ENCODE data around the gene ATAD2B.
"Not testable (repeated sequence)": the region's sequence is repeated elsewhere in the genome, so short reads cannot be mapped to it uniquely, and the experiment has no call there.

The ATAD2B gene

GRCh38 chr2:23782646-23783045 is 144.3 kb downstream of the ATAD2B start:
- DNase-seq = no peak

GRCh38 chr2:23782126-23782525 is 144.8 kb downstream of the ATAD2B start:
- DNase-seq = no peak

GRCh38 chr2:23780465-23780864 is 146.5 kb downstream of the ATAD2B start:
- not testable (repeated sequence) for DNase-seq

- no peak for DNase-seq
These were observed 149.1 kb downstream of the ATAD2B start for GRCh38 chr2:23777826-23778225.

- DNase-seq = no peak
These were observed 150.9 kb downstream of the ATAD2B start for GRCh38 chr2:23776021-23776420.

- DNase-seq = no peak
These were observed 154.2 kb downstream of the ATAD2B start for GRCh38 chr2:23772684-23773083.

- DNase-seq = no peak
These were observed 154.9 kb downstream of the ATAD2B start for GRCh38 chr2:23772056-23772455.

GRCh38 chr2:23769364-23769763 is 157.6 kb downstream of the ATAD2B start:
- DNase-seq = no peak

GRCh38 chr2:23767876-23768621 is 158.9 kb downstream of the ATAD2B start:
- no peak for DNase-seq

GRCh38 chr2:23762141-23762540 is 164.8 kb downstream of the ATAD2B start:
- no peak for DNase-seq

GRCh38 chr2:23761638-23762037 is 165.3 kb downstream of the ATAD2B start:
- no peak for DNase-seq

GRCh38 chr2:23760736-23761135 is 166.2 kb downstream of the ATAD2B start:
- peak in 1 of 2 experiments; percentile 57 for DNase-seq

GRCh38 chr2:23757686-23758433 is 169.1 kb downstream of the ATAD2B start:
- DNase-seq = peak in 1 of 2 experiments; percentile 55

- no peak for DNase-seq
These were observed 170.2 kb downstream of the ATAD2B start for GRCh38 chr2:23756593-23757292.

GRCh38 chr2:23754970-23755369 is 172.0 kb downstream of the ATAD2B start:
- DNase-seq = no peak

GRCh38 chr2:23753291-23754010 is 173.5 kb downstream of the ATAD2B start:
- no peak for DNase-seq

- DNase-seq = no peak
These were observed 175.1 kb downstream of the ATAD2B start for GRCh38 chr2:23751747-23752265.

GRCh38 chr2:23746141-23746863 is 180.6 kb downstream of the ATAD2B start:
- DNase-seq = no peak

- no peak for DNase-seq
These were observed 181.2 kb downstream of the ATAD2B start for GRCh38 chr2:23745726-23746105.

- DNase-seq = no peak
These were observed 181.7 kb downstream of the ATAD2B start for GRCh38 chr2:23745068-23745725.

GRCh38 chr2:23736783-23737182 is 190.1 kb downstream of the ATAD2B start:
- not testable (repeated sequence) for DNase-seq
